ENCODE measurements around the gene CORO7. TPM values are rescaled to one million over a fixed set of nuclear protein-coding genes. Genes with fewer than 3 reads are reported as not detected.

Gene CORO7
- total RNA-seq, 1 donor: 107 TPM

DNA sequence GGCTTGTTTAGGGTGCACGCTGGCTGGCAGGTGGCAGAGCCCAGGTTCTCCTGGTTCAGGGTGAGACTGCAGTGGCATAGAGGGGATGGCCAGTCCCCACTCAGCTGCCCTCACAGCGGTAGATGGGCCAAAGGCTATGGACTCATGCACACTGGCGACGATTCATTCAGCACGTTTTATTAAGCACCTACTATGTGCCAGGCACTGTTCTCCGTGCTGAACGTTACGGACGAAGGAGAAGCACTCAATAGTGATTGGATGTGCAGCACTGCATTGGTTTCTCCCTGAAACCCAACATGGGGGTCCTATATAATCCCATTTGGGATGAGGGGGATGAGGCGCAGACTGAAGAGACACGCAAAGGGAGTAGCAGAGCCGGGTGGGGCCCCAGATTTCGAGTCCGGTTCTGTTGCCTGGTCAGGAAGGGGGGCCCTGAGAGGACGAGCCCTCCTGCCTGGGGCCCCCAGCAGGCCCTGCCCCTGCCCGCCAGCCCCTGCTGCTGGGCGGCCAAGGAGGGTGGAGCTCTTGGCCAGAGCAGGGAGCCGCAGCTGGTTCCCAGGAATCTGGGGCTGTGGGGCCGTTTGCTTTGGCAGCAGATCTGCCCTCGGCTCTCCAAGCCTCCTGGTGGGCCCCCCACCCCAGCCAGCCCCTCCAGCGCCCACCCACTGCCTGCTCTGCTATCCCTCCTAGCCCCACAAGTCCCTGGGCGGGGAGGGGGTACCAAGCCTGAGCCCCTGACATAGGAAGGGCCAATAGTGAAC lies 91.7 kb downstream of the CORO7 start:
- DNase-seq (ENCODE audit: low read depth in 2 of 3, low spot score in 2 of 3): no peak

DNA sequence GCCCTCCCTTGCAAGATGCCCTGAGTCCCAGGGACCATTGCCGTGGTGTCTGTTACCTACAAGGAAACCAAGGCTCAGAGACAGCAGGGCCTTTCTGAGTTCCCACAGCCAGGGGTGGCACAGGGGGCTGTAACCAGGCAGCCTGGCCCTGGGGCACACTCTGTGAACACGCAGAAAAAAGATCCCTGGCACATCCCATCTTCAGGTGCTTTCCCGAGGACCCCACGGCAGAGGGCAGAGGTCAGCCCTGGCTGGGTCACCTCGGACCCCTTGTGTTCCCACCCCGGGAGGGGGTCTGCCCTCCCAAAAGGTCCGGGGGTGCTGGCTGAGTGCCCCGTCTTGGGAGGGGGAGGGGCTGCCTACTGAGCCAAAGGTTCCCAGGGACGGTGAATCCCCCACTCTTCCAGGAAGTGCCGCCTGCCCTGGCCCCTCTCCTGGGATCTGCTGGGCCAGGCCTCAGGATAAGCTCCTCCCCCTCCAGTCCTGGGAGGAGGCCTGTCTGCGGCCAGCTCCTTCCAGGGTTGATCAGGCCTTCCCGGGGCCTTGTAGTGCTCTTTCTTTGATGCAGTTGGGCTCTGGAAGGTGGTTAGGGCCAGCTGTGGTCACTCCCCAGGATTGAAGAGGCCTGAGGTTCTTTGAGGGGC lies 92.4 kb downstream of the CORO7 start:
- no peak for DNase-seq (ENCODE audit: low read depth in 2 of 3, low spot score in 2 of 3)

- no peak for DNase-seq (ENCODE audit: low read depth in 2 of 3, low spot score in 2 of 3)
These were observed 93.1 kb downstream of the CORO7 start for GRCh38 chr16:4323071-4323844.

DNA sequence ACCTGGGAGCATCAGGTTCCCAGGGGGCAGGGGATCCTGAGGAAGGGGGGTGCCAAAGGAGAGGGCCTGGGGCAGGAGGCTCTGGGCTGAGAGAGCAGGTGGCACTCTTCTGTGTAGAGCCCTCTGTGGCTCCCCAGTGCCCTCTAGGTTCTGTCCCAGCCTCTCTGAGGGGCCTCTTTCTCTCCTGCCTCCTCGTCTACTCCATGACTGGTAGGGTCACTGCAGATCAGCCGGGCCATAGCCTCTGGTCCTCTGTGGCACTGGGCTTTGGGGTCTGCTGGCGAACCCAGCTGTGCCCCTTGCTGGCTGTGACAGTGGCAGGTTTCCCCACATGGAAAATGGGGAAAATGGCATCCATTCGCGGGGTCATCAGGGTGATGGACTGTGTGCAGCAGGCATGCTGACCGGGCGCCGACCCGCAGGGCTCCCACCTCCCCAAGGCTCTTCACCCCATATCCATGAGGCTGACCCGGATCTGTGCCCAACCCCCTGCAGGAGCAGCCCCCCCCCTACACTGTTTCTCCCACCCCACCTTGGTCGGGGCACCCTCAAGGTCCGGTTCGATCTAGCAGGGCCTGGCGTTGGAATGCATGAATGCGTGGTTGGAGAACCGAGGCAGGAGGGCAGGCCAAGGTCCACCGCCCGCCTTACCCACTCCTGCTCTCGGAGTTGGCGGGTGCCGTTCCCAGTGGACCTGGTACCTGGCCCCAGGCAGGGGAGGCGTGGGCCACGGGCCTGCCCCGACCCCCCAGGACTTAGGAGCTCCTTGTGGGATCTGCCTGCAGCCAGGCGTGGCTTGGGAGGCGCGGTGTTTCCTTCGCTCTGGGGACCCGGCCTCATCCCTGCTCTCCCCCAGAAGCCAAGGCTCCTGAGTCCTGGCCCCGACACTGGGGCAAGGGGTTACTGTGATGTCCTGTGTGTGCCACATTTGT lies 94.0 kb downstream of the CORO7 start:
- DNase-seq (ENCODE audit: low read depth in 2 of 3, low spot score in 2 of 3): no peak

GRCh38 chr16:4321286-4322120 lies 94.9 kb downstream of the CORO7 start:
- DNase-seq (ENCODE audit: low read depth in 2 of 3, low spot score in 2 of 3): no peak

- DNase-seq (ENCODE audit: low read depth in 2 of 3, low spot score in 2 of 3): no peak
These were observed 95.7 kb downstream of the CORO7 start for GRCh38 chr16:4320571-4321137.

- DNase-seq (ENCODE audit: low read depth in 2 of 3, low spot score in 2 of 3): no peak
These were observed 96.7 kb downstream of the CORO7 start for GRCh38 chr16:4319454-4320421.

DNA sequence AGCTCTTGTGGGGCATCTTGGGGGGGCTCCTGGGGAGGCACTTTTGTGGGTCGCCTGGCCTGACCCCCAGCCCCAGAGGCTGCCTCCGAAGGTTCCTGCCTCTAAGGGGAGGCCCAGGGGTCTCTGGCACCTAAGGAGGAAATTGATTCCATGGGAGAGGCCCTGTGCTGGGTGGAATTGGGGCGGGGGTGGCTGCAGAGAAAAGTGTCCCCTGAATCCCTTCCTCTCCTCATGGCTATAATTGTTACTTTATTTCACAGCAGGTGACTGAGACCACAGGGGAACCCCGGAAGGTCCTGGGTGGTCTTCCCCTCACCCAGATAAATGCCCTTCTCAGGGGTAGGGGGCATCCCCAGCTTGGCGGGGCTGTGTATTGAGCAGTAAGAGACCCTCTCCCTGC lies 97.4 kb downstream of the CORO7 start:
- DNase-seq (ENCODE audit: low read depth in 2 of 3, low spot score in 2 of 3): no peak

- DNase-seq (ENCODE audit: low read depth in 2 of 3, low spot score in 2 of 3): no peak
These were observed 97.9 kb downstream of the CORO7 start for GRCh38 chr16:4318451-4318910.

DNA sequence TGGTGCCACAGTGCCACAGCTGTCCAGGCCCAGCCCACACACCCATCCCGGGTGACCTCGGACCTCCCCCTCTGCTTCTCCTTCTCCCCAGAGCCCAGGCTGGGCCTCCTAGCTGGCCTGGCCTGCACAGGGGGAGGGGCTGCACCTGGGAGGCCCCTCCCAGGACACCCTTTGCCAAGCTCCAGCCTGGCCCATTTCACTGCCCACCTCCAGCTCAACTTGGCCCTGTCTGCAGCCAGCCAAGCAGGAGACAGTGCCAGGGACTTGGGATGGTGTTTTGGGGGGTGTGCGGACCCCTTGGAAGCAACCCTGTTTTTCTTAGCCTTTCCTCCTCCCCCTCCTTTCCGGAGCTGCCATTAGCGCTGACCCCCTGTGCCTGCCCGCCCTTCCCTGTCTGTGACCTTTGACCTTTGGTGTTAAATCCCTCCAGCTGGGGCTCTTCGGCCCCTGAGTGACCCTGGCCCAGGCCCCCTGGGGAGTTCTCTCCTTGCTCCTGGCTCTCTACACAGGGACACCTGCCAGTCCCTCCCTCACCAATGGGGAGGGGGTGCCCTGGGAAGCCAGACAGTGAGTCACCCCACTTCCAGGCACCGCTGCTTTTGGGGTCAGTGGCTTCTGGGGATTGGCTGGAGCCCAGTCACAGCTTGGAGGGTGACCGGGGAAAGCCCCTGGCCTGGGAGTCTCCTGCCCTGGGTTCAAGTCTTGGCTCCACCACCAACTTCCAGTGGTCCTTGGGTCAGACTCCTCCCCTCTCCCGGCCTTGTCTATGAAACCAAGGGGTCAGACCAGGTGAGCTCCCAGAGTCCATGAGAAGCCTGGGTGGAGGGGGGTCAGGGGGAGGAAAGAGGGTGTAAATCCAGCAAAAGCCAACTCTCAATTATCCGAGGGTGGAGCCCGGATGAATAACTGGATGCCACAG lies 98.6 kb downstream of the CORO7 start:
- no peak for DNase-seq (ENCODE audit: low read depth in 2 of 3, low spot score in 2 of 3)

DNA sequence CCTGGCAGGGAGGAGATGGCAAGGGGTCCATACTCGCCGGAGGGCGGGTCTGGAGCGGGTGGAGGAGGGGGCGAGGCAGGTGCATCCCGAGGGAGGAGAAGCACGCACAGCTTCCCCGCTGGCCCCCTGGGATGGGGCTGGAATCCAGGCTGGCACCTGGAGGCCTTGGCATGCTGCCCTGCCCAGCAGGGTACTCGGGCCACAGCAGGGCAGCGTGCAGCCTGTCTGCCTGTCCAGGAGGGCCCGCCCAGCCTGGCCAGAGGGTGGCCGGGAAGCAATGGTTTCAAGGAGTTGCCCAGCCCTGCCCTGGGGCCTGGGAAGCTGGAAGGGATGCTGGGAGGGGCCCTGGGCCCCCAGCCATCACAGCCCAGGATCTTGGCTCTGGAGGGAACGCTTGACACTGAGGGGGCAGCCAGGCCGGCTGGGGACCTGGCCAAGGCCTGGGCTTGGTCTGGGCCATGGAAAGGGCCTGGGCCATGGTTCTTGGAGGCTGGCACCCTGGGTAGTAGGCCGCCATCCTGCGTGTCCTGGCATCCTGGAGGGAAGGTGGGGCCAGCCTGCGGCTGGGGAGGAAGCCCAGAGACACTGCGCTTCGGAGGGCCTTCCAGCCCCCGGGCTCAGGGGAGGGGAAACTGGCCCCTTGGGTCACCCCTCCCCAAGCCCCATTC lies 99.4 kb downstream of the CORO7 start:
- DNase-seq (ENCODE audit: low read depth in 2 of 3, low spot score in 2 of 3): no peak

DNA sequence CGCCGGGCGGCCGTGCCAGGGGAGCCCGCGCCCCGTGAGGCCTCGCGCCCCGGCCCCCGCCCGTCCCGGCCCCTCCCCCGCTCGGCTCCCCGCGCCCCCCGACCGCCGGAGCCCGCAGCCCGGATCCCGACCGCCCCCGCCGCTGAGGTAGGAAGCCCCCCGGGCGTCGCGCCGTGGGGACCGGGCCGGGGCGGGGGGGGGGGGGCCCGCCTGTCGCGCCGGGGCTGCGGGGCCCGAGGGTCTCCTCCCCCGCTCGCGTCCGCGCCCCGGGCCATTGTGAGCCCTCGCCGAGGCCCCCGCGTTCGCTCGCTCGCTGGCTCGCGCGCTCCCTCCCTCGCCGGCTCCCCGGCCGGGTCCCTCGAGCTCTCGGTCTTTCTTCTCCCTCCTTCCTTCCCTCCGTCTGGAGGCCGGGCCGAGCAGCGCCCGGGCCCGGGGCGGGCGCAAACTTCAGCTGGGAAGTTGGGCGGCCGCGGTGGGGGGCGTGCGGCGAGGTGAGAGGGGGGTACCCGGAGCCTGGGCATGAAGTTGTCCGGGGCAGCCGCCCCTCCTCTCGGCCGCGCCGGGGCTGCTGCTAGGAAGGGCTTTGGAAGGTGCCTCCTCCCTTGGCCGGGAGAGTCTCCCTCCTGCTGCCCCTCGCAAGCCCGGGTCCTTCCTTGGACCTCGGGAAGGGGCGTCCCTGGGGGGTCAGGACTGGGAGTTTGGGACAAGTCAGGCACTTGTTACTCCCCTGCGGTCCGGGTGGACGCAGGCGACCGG lies 100.1 kb downstream of the CORO7 start:
- no peak for DNase-seq (ENCODE audit: low read depth in 2 of 3, low spot score in 2 of 3)

- DNase-seq (ENCODE audit: low read depth in 2 of 3, low spot score in 2 of 3): no peak
These were observed 100.9 kb downstream of the CORO7 start, which contains the start of gene GLIS2 for GRCh38 chr16:4315186-4316107. GLIS2 (plus strand) TSS chr16:4316067; CDS start chr16:4332281, 16,214 bp downstream.

- DNase-seq (ENCODE audit: low read depth in 2 of 3, low spot score in 2 of 3): no peak
These were observed 101.7 kb downstream of the CORO7 start for GRCh38 chr16:4314532-4315185.
